Measurements from ENCODE around the gene RAPGEF2. TPM values are rescaled to one million over a fixed set of nuclear protein-coding genes. Genes with fewer than 3 reads are reported as not detected.

Gene RAPGEF2
- total RNA-seq, 1 experiment from 2014 or later = 10.8 TPM

GRCh38 chr4:159279084-159279483 is 176.2 kb downstream of the RAPGEF2 start:
- DNase-seq (ENCODE audit: low spot score) = no peak

- peak; percentile 57 for DNase-seq (ENCODE audit: low spot score)
These were observed 177.7 kb downstream of the RAPGEF2 start for GRCh38 chr4:159280442-159281172.

GRCh38 chr4:159281771-159282170 is 178.9 kb downstream of the RAPGEF2 start:
- DNase-seq (ENCODE audit: low spot score) = no peak

GRCh38 chr4:159282329-159282728 is 179.4 kb downstream of the RAPGEF2 start:
- no peak for DNase-seq (ENCODE audit: low spot score)

GRCh38 chr4:159282944-159283343 is 180.1 kb downstream of the RAPGEF2 start:
- DNase-seq (ENCODE audit: low spot score) = peak; percentile 12

GRCh38 chr4:159283696-159284095 is 180.8 kb downstream of the RAPGEF2 start:
- no peak for DNase-seq (ENCODE audit: low spot score)

GRCh38 chr4:159284113-159284512 is 181.2 kb downstream of the RAPGEF2 start:
- no peak for DNase-seq (ENCODE audit: low spot score)

- DNase-seq (ENCODE audit: low spot score) = no peak
These were observed 181.9 kb downstream of the RAPGEF2 start for GRCh38 chr4:159284733-159285132.

GRCh38 chr4:159287767-159288166 is 184.9 kb downstream of the RAPGEF2 start:
- no peak for DNase-seq (ENCODE audit: low spot score)

GRCh38 chr4:159289682-159290081 is 186.8 kb downstream of the RAPGEF2 start:
- DNase-seq (ENCODE audit: low spot score) = no peak

GRCh38 chr4:159290321-159291030 is 187.6 kb downstream of the RAPGEF2 start:
- no peak for DNase-seq (ENCODE audit: low spot score)

GRCh38 chr4:159291176-159291575 is 188.3 kb downstream of the RAPGEF2 start:
- DNase-seq (ENCODE audit: low spot score) = no peak

- peak; percentile 26 for DNase-seq (ENCODE audit: low spot score)
These were observed 189.4 kb downstream of the RAPGEF2 start for GRCh38 chr4:159292137-159292896.

- DNase-seq (ENCODE audit: low spot score) = no peak
These were observed 191.1 kb downstream of the RAPGEF2 start for GRCh38 chr4:159293811-159294515.

- DNase-seq (ENCODE audit: low spot score) = peak; percentile 14
These were observed 193.2 kb downstream of the RAPGEF2 start for GRCh38 chr4:159296061-159296460.

- no peak for DNase-seq (ENCODE audit: low spot score)
These were observed 194.2 kb downstream of the RAPGEF2 start for GRCh38 chr4:159297091-159297490.

- DNase-seq (ENCODE audit: low spot score) = no peak
These were observed 195.6 kb downstream of the RAPGEF2 start for GRCh38 chr4:159298502-159298901.

GRCh38 chr4:159303435-159303834 is 200.6 kb downstream of the RAPGEF2 start:
- DNase-seq (ENCODE audit: low spot score) = no peak

- DNase-seq (ENCODE audit: low spot score) = no peak
These were observed 202.2 kb downstream of the RAPGEF2 start for GRCh38 chr4:159305129-159305528.

- no peak for DNase-seq (ENCODE audit: low spot score)
These were observed 205.1 kb downstream of the RAPGEF2 start for GRCh38 chr4:159307929-159308328.

- DNase-seq (ENCODE audit: low spot score) = no peak
These were observed 205.9 kb downstream of the RAPGEF2 start for GRCh38 chr4:159308566-159309340.
